GM18508 (cell line): Measurements from ENCODE around the gene BAZ1B.
"Not testable (repeated sequence)": the region's sequence is repeated elsewhere in the genome, so short reads cannot be mapped to it uniquely, and the experiment has no call there.

Source experiments
- ATAC-seq: cut with Tn5 transposase; IDR thresholded peaks from one replicate; pipeline ENCODE4 v1.9.1; 2021; ENCODE audit warnings: moderate number of reproducible peaks; ENCODE audit not compliant: insufficient read depth, unreplicated experiment

BAZ1B gene

DNA sequence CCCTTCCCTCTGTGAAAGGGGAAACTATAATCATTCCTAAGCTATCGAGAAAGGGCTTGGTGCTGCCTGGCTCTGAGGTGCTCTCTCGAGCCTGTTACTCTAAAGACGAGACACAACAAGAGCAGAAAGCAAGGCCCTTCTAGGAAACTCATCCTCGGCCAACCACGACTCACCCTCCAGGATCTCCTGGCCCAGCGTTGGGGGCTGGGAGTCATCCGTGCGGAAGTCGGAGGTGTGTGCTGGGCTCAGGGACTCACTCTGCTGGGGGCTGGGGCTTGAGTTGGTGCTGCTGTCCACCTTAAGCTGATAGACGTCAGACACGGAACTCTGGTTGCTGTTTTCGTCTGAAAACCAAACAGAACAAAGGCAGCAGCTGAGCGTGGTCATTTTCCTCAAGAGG is 17.6 kb upstream of the BAZ1B start:
- ATAC-seq: no peak

DNA sequence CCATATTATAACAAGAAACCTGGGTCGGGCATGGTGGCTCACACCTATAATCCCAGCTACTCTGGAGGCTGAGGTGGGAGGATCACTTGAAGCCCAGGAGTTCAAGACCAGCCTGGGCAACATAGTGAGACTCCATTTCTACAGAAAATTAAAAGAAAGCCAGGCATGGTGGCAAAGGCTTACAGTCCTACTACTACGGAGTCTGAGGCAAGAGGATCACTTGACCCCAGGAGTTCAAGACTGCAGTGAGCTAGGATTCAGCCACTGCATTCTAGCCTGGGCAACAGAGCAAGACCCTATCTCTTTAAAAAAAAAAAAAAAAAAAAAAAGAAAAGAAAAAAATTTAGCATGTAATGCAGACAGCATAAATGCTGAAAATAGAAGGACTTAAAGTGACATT is 16.4 kb upstream of the BAZ1B start:
- not testable (repeated sequence) for ATAC-seq

DNA sequence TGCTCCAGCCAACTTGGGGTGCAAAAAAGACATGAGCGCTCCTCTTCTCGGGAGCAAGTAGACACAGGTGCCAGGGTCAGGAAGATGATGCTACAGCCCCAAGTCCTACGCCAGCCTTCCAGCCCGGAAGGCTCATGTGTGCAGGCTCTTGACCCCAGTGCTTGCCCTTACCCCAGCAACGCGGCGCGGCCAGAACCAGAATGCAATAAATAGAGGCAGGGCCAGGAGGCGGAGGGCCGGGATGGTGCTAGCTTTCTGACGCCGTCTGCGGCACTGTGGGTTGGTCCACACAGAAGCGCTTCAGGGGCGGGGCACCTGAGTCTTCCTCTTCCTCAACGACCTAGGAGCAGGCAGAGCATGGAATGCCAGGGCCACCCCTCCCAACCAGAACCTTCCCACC is 15.0 kb upstream of the BAZ1B start:
- no peak for ATAC-seq

DNA sequence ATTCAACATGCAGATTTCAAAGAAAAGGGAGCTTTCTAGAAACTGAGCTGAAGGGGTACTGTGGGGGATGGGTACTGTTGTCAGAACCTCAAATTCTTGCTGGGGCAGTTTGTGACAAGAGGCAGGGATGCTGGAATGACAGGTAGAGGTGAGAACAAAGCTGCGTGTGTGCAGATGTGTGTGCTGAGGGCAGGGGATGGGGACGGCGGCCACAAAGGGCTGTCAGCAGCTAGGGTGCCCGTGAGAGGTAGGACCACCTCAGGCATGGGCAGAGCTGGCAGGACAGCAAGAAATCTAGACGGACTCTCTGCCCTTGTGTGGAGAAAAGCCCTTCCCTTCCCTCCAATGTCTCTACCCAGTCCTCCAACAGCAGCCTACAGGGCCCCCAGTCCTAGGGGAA is 14.4 kb upstream of the BAZ1B start:
- no peak for ATAC-seq

DNA sequence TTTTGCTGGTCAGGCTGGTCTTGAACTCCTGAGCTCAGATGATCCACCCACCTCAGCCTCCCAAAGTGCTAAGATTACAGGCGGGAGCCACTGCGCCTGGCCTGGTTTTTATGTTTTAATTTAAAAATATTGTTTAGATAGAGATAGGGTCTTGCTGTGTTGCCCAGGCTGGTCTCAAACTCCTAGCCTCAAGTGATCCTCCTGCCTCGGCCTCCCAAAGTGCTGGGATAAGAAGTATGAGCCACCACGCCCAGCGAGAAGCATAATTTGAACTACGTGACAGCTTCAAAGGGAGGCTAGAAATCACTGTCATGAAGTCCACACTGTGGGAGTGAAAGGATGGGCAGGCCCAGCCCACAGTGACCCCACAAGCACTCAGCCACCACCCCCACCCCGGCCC is 13.8 kb upstream of the BAZ1B start:
- ATAC-seq: not testable (repeated sequence)

DNA sequence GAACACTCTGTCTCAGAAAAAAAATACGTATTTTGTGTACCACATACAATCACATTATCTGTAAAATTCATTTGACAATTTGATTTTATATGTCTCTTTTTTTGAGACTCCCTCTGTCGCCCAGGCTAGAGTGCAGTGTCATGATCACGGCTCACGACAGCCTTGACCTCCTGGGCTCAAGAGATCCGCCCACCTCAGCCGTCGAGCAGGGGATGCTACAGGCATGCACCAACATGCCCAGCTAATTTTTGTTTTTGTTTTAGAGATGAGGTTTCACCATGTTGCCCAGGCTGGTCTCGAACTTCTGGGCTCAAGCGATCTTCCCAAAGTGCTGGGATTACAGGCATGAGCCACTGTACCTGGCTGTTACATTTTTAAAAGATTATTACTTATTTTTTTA is 11.6 kb upstream of the BAZ1B start:
- ATAC-seq: no peak

DNA sequence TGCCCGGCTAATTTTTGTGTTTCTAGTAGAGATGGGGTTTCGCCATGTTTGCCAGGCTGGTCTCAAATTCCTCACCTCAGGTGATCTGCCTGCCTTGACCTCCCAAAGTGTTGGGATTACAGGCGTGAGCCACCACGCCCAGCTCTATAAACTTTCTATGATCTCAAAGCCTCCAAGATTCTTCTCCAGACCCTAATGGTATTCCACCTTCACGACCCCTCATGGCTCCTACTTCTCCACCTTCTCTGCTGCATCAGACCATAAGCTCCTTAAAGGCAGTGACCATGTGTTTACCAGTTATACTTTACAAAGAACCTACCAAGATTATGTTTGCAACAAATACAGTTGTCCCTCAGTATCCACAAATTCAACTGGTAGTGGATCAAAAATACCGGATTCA is 10.1 kb upstream of the BAZ1B start:
- no peak for ATAC-seq

DNA sequence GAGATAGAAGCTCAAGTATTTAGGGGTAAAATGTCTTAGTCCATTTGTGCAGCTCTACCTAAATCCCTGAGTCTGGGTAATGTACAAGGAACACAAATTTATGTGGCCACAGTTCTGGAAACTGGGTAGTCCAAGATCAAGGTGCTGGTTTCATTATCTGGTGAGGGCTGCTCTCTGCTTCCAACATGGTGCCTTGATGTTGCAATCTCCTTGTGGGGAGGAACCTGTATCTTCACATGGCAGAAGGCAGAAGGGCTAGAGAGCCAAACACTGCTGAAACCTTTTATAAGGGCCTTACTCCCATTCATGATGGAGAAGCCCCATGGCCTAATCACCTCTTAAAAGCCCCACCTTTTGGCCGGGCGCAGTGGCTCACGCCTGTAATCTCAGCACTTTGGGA is 8.7 kb upstream of the BAZ1B start:
- no peak for ATAC-seq

DNA sequence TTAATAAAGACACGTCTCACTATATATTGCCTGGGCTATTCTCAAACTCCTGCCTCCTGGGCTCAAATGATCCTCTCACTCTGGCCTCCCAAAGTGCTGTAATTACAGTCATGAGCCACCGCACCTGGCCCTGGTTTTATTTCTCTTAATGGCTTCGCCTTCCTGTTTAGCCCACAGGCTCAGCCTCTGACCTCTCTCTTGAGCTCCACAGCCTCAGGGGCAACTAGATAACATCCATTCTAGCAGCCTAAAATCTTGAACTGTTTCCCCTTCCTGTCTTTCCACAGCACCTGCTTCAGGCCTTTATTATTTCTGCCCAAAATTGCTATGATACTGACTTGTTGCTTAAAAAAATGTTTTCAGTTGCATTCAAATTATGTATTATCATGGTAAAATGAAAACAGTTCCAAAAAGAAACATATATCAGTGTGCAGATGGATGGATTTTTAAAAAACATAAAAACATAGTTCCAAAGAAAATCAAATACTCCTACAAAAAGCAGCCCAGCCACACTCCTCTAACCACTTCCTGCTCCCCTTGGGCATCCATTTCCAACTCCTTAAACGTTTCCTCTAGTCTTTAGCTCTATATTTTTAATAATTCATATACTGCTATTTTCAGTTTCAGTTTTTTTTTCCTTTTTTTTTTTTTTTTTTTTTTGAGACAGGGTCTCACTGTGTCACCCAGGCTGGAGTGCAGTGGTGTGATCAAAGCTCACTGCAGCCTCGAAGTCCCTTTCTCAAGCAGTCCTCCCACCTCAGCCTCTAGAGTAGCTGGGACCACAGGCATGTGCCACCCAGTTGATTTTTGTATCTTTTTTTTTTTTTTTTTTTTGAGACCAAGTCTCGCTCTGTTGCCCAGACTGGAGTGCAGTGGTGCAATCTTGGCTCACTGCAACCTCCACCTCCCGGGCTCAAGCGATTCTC is 5.1 kb upstream of the BAZ1B start:
- no peak for ATAC-seq

DNA sequence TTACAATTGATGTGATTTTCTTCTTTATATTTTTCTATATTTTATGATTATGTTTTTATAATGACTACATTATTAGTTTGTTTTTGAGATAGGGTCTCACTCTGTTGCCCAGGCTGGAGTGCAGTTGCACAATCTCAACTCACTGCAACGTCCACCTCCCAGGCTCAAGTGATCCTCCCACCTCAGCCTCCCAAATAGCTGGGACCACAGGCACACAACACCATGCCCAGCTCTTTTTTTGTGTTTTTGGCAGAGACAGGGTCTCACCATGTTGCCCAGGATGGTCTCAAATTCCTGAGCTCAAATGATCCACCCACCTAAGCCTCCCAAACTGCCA is 4.0 kb upstream of the BAZ1B start:
- not testable (repeated sequence) for ATAC-seq

DNA sequence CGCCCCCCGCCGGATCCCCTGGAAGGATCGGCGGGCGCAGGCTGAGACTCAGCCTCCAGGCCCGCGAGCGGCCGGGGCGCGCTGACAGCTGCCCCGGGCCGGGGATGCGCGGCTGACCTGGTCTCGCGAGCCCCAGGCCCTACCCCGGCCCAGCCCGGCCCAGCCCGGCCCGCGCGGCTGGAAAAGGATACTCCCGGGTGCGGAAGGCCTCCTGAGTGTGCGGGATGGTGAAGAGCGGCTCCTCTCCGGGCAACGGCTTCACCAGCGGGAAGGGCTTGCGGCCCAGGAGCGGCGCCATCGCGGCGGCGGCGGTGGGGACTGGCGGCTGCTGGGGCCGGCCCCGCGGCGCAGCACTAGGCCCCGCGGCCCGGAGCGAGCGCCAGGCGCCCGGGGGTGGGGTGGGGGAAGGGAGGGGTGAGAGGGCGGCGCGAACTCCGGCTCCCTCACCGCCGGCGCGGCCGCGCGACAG is 423 bp downstream of the BAZ1B start:
- ATAC-seq: no peak

DNA sequence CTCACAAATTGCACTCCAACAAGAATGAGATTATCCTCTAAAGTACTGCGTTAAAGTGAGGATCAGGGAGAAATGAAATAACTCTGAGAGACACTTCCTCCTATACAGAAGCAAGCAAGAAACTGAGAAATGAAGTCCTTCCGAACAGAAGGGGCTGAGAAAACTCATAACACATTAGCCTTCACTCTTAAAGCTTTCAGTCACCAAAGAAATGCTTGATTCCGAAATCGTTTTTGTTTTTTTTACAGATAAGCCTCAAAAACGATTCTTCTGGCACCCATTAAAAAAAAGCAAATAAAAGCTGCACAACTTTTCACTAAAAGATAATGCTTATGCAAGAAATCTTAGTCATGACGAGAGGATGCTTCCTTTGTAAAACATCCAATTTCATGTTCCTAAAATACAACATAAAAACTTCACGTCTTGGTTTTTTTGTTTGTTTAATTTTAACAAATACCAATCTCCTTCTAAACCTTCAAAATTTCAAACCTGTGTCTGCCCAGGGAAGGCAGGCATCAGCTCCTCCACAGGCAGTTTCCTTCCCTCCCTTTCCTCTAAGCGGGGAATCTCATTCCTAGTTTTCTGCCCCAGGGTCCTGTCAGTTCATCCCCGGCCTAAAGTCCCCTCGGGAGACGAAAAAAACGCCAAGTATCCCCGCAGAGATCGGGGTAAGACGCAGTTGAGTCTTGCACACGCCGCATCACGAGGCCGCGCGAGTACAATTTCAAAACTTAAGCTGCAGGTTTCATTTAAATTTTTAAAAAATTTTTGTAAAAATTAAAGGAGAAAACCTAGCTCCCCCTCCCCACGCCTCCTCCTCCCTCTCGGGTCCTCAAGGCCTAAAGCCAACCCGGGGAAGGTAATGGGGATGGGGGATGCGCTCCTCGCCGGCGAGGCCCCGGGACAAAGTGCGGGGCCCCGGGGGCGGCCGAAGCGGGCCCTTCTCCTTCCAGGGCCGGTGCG is 1.1 kb downstream of the BAZ1B start:
- no peak for ATAC-seq

DNA sequence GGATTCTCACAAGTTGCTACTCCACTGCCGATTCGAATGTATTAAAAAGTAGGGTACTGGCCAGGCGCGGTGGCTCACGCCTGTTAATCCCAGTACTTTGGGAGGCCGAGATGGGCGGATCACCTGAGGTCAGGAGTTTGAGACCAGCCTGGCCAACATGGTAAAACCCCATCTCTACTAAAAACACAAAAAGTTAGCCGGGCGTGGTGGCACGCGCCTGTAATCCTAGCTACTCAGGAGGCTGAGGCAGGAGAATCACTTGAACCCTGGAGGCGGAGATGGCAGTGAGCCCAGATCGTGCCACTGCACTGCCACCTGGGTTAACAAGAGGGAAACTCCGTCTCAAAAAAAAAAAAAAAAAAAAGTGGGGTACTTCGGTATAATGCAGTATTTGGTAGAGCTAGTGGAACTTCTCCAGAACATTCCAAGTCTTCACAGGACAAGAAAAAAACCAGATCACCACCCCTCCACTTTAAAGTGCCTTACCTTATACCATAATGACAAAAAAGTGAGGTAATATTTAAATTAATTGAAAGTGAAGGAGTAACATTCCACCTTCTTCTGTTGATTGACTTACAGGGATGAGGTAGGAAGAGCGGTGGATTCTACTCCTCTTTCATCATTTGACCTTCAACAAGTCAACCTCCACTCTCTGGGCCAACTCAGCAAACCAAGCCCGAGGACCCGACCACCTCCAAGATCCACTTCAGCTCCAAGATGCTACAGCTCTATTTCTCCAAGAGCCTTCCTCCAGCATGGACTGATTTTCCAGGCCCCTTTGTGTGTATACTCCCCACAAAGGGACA is 2.0 kb downstream of the BAZ1B start:
- no peak for ATAC-seq

DNA sequence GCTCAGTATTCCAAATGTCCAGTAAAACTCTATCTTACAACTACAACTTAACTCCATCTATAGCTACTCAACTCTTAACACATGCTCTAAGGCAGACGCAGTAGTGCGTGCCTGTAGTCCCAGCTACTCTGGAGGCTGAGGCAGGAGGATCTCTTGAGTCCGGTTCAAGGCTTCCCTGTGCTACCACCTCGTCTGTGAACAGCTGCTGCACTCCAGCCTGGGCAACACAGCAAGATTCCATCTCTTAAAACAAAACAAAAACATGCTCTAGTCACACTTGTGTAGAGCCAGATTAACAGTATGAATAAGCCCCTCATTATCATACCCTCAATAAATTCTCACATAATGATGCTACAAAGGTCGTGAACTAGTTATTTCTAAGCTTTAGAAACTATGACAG is 3.6 kb downstream of the BAZ1B start:
- ATAC-seq: no peak

DNA sequence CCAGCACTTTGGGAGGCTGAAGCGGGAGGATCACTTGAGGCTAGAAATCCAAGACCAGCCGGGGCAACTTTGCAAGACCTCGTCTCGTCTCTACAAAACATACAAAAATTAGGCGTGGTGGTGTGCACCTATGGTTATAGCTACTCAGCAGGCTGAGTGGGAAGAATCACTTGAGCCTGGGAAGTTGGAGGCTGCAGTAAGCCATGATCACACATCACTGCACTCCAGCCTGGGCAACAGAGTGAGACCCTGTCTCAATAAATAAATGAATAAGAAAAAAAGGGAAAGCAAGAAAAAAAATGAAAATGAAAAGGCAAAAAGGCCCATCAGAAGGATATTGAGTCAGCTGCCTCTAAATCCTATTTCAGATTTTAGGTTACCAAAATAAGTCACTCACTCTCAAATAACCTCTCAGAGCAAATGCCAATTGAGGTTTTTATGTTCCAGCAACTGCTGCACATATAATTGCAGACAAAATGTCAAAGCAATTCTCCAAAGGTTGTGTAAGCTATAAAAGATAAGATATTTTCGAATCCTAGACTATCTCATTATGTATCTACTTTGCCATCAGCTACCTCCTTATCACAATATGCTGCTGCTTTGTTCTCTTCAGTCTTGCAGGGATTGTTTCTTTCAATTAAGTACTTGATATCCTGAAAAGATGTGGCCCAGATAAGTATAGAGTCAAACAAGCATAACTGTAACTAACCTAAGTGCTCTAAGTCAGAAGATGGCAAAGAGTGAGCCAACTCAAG is 4.7 kb downstream of the BAZ1B start:
- ATAC-seq: no peak

DNA sequence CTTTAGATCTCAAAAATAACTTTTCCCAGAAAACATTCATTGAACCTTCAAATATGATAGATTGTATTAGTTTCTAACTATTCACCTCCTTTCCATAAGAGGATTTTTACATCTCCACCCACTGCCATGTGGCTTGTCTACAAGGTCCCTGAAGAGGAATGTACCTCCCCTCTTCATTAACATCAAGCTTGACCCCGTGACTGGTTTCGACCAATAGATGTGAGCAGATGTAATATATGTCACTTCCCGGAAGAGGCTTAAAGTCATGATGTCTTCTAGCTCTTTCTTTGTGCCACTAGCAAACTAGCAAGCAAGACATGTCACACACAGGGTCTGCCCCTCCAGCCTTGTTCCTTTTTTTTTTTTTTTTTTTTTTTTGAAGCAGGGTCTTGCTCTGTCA is 6.9 kb downstream of the BAZ1B start:
- no peak for ATAC-seq

DNA sequence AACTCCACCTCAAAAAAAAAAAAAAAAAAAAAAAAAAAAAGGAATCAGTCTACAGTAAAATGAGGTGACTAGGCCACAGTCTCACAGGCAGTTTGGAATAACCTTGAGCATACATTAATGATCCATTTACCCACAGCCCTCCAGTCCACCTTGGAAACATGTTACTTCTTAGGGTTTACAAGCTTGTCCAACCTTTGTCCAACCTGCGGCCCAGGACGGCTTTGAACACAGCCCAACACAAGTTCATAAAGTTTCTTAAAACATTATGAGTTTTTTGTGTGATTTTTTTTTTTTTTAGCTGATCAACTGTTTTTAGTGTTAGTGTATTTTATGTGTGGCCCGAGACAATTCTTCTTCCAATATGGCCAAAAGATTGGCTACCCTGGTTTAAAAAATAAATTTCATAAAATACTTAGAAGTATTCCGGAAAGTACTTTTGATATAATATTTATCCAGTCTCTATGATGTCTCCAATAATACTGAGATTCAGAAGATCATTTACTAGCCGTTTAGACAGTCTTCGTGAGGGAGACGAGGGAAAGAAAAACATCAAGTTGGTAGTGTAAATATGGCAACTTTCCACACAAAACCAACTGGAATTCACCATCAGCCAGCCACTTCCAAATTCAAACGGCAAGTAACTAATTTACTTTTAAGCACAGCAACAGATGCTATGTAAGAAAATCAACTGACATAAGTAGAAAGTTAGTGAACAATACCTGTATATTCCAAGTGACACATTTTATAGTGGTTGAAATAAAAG is 9.9 kb downstream of the BAZ1B start:
- no peak for ATAC-seq

DNA sequence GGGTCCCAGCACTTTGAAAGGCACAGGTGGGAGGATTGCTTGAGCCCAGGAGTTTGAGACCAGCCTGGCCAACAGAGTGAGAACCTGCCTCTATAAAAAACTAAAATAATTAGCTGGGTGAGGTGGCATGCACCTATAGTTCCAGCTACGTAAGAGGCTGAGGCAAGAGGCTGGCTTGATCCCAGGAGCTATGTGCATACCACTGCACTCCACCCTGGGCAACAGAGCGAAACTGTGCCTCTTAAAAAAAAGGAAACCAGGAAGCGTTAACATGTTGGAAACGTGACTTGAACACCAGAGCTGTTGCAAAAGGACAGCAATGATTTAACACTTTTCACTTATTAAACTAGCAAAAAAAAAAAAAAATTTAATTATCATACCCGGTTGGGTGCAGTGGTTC is 12.6 kb downstream of the BAZ1B start:
- ATAC-seq: no peak

DNA sequence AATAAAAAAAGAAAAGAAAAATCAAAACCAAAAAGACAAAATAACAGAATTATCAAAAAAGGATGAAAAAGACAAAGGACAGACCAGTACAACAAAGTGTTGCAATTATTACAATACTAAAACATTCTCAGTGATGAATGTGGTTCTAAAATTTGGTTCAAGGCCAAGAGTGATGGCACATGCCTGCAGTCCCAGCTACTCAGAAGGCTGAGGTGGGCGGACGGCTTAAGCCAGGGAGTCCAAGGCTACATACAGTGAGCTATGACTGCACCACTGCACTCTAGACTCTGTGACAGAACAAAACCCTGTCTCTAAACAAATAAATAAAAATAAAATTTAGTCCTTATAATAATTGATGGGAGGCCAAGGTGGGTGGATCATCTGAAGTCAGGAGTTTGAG is 14.5 kb downstream of the BAZ1B start:
- no peak for ATAC-seq
